Endothelial cell of umbilical vein (primary cell): Measurements from ENCODE around the gene TMEM125.

ENCODE experiments used
- CTCF ChIP-seq, 2 donors: IDR thresholded peaks; 1 replicate in 1 of 2; 2 replicates in 1 of 2; pipeline ENCODE4 v1.5.1; 2011; ENCODE audit warnings: low read length in 2 of 2, mild to moderate bottlenecking in 2 of 2, moderate library complexity in 2 of 2, control low read depth in 1 of 2, inconsistent platforms in 1 of 2, low read depth in 1 of 2; ENCODE audit not compliant: insufficient read depth in 1 of 2; ENCODE audit errors: extremely low read depth in 1 of 2
- EZH2 ChIP-seq: IDR thresholded peaks from 2 replicates; pipeline ENCODE4 v1.6.1; 2012; ENCODE audit warnings: borderline replicate concordance, low read depth, mild to moderate bottlenecking, moderate library complexity, low read length, inconsistent platforms; ENCODE audit not compliant: severe bottlenecking
- MAX ChIP-seq: IDR thresholded peaks from 2 replicates; pipeline ENCODE4 v1.6.1; 2011; ENCODE audit not compliant: insufficient read depth, insufficient read length
- MYC ChIP-seq: IDR thresholded peaks from one replicate; pipeline ENCODE4 v1.6.1; 2011; ENCODE audit warnings: mild to moderate bottlenecking, low read depth, low read length
- POLR2A ChIP-seq: IDR thresholded peaks from 2 replicates; pipeline ENCODE4 v1.6.1; 2012; ENCODE audit warnings: low read depth, mild to moderate bottlenecking, control low read depth, low read length
- POLR2AphosphoS5 ChIP-seq: IDR thresholded peaks from 2 replicates; pipeline ENCODE4 v1.6.1; 2012; ENCODE audit warnings: low read depth, mild to moderate bottlenecking, control low read depth, low read length, moderate library complexity; ENCODE audit not compliant: insufficient read depth

DNA sequence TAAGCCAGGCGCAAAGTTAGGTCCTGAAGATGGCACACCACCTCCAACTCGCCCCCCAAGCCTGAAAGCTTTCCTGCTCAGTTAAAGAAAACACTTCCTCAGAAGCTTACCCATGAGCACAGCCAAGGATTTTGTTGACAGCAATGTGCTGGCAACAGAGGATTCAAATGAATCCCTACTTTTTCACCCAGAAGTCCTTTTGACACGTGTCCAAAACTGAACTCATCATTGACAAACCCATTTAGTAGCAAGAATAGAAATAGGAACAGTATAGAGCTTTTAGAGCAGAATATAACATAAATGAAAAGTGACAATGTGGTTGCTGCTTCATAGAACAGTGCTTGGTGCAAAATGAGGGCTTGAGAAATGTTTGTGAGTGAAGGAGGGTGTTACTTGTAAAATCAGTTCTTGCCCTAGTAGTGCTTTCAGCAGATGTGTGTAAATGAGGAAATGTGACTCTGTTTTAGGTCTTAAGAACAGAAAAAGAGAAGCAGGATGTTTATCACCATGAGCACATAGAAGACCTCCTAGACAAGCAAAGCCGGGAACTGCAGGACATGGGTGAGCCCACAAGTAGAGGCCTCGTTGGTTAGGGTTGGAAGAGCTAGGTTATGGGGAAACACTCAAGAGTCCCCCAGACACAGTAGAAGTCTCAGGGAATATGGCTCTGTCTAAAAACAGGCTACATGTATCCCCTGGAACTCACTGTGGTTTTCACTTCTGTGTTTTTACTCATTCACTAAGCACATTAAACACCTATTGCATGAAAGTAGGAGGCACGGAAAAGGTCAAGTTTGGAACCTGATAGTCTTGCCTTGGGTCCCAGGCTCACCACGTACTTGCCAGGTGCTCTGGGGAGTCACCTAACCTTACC, 48.6 kb upstream of the TMEM125 start:
- TF ChIP-seq POLR2AphosphoS5 (no peak), MAX (no peak), CTCF (IDR thresholded peaks at IDR 0.05; ENCODE audit: extremely low read depth in 1 of 2, insufficient read depth in 1 of 2, low read depth in 1 of 2, low read length in 2 of 2) (no peak), POLR2A (no peak), EZH2 (no peak), MYC (no peak)
